WTC11 (cell line): ENCODE data around the gene ADAM30. TPM values are rescaled to one million over a fixed set of nuclear protein-coding genes. Genes with fewer than 3 reads are reported as not detected.

Source experiments
- ATAC-seq: fragments of 200-7000 bp; cut with Tn5 transposase; 2 replicates; pipeline ENCODE4 v1.10.0; 2021; ENCODE audit warnings: mild to moderate bottlenecking, moderate library complexity
- CTCF ChIA-PET: fragments of 300-600 bp; sonication (Branson Sonifier 250); formaldehyde crosslinking; loops from one replicate; lab custom pipeline; 2021; ENCODE audit warnings: antibody characterized with exemption; lab: Charles Lee
- POLR2A ChIA-PET: fragments of 350-600 bp; sonication (Branson Sonifier 250); formaldehyde crosslinking; loops from one replicate; lab custom pipeline; 2021; ENCODE audit warnings: antibody characterized with exemption; lab: Charles Lee
- DNase-seq: peaks from one replicate; pipeline ENCODE4 v3.0.0; 2021; ENCODE audit warnings: low spot score
- H3K27ac Mint-ChIP-seq: 2 replicates; pipeline ENCODE4 v1.8.0; 2021; ENCODE audit warnings: mixed read lengths
- H3K27me3 Mint-ChIP-seq: 2 replicates; pipeline ENCODE4 v1.8.0; 2021; ENCODE audit warnings: low read depth, mild to moderate bottlenecking, moderate library complexity, mixed read lengths
- H3K36me3 Mint-ChIP-seq: 2 replicates; pipeline ENCODE4 v1.8.0; 2021; ENCODE audit warnings: mixed read lengths
- H3K4me1 Mint-ChIP-seq: 2 replicates; pipeline ENCODE4 v1.8.0; 2022; ENCODE audit warnings: mixed read lengths
- H3K4me3 Mint-ChIP-seq: 2 replicates; pipeline ENCODE4 v1.8.0; 2021; ENCODE audit warnings: mild to moderate bottlenecking, moderate library complexity, mixed read lengths
- H3K9me3 Mint-ChIP-seq: 2 replicates; pipeline ENCODE4 v1.8.0; 2021; ENCODE audit warnings: mixed read lengths
- AFF4 ChIP-seq: sonication (generic); formaldehyde crosslinking; IDR thresholded peaks from 2 replicates; pipeline ENCODE4 v1.8.1; 2023; ENCODE audit warnings: mild to moderate bottlenecking, missing genetic modification reagents, borderline replicate concordance
- ATF1 ChIP-seq: sonication (generic); formaldehyde crosslinking; IDR thresholded peaks from 2 replicates; pipeline ENCODE4 v1.8.1; 2023; ENCODE audit warnings: mild to moderate bottlenecking, moderate library complexity, missing genetic modification reagents
- CREM ChIP-seq: sonication (generic); formaldehyde crosslinking; IDR thresholded peaks from 2 replicates; pipeline ENCODE4 v1.8.1; 2022; ENCODE audit warnings: mild to moderate bottlenecking, missing genetic modification reagents, moderate library complexity
- E2F1 ChIP-seq: sonication (generic); formaldehyde crosslinking; IDR thresholded peaks from 2 replicates; pipeline ENCODE4 v1.8.0; 2022; ENCODE audit warnings: mild to moderate bottlenecking, missing genetic modification reagents
- E2F5 ChIP-seq: sonication (generic); formaldehyde crosslinking; IDR thresholded peaks from 2 replicates; pipeline ENCODE4 v1.8.1; 2022; ENCODE audit warnings: mild to moderate bottlenecking, moderate library complexity, missing genetic modification reagents
- ERG ChIP-seq: fragments of 250-450 bp; sonication (Bioruptor Pico); IDR thresholded peaks from 2 replicates; pipeline ENCODE4 v1.8.0; 2021; ENCODE audit warnings: mild to moderate bottlenecking
- ESRRA ChIP-seq: sonication (generic); formaldehyde crosslinking; IDR thresholded peaks from 2 replicates; pipeline ENCODE4 v1.8.1; 2022; ENCODE audit warnings: mild to moderate bottlenecking, missing genetic modification reagents, borderline replicate concordance
- PRDM15 ChIP-seq: sonication (generic); formaldehyde crosslinking; IDR thresholded peaks from 2 replicates; pipeline ENCODE4 v1.8.0; 2022; ENCODE audit warnings: missing genetic modification reagents
- SMAD3 ChIP-seq: sonication (generic); formaldehyde crosslinking; IDR thresholded peaks from 2 replicates; pipeline ENCODE4 v1.8.0; 2022; ENCODE audit warnings: missing genetic modification reagents, mild to moderate bottlenecking, borderline replicate concordance
- ZNF121 ChIP-seq: sonication (generic); formaldehyde crosslinking; IDR thresholded peaks from 2 replicates; pipeline ENCODE4 v1.8.0; 2023; ENCODE audit warnings: missing genetic modification reagents
- ZNF317 ChIP-seq: sonication (generic); formaldehyde crosslinking; IDR thresholded peaks from 2 replicates; pipeline ENCODE4 v1.8.1; 2023; ENCODE audit warnings: low read depth, mild to moderate bottlenecking, moderate library complexity, missing genetic modification reagents, borderline replicate concordance
- ZNF396 ChIP-seq: fragments of 250-450 bp; sonication (Bioruptor Pico); IDR thresholded peaks from 2 replicates; pipeline ENCODE4 v1.8.0; 2021; ENCODE audit warnings: mild to moderate bottlenecking, moderate library complexity, borderline replicate concordance
- ZNF416 ChIP-seq: fragments of 250-450 bp; sonication (Bioruptor Pico); IDR thresholded peaks from 2 replicates; pipeline ENCODE4 v1.9.0; 2021; ENCODE audit warnings: mild to moderate bottlenecking, inconsistent platforms
- total RNA-seq: library from RNA; stranded (reverse); gene quantifications from 3 replicates; pipeline ENCODE4 v1.2.3, GENCODE V29; 2021
- TF ChIP-seq, protein P1 (sequence below): sonication (generic); formaldehyde crosslinking; IDR thresholded peaks from 2 replicates; pipeline ENCODE4 v1.8.1; 2023; ENCODE audit warnings: mild to moderate bottlenecking, missing genetic modification reagents, moderate library complexity
- TF ChIP-seq, protein P2 (sequence below): sonication (generic); formaldehyde crosslinking; IDR thresholded peaks from 2 replicates; pipeline ENCODE4 v1.8.0; 2023; ENCODE audit warnings: missing genetic modification reagents, mild to moderate bottlenecking, borderline replicate concordance
- TF ChIP-seq, protein P3 (sequence below): sonication (generic); formaldehyde crosslinking; IDR thresholded peaks from 2 replicates; pipeline ENCODE4 v1.8.1; 2022; ENCODE audit warnings: missing genetic modification reagents, borderline replicate concordance
- TF ChIP-seq, protein P4 (sequence below): sonication (generic); formaldehyde crosslinking; IDR thresholded peaks from 2 replicates; pipeline ENCODE4 v1.8.0; 2022; ENCODE audit warnings: mild to moderate bottlenecking, missing genetic modification reagents

The ADAM30 gene
- total RNA-seq, 1 experiment from 2014 or later, result not detected

DNA sequence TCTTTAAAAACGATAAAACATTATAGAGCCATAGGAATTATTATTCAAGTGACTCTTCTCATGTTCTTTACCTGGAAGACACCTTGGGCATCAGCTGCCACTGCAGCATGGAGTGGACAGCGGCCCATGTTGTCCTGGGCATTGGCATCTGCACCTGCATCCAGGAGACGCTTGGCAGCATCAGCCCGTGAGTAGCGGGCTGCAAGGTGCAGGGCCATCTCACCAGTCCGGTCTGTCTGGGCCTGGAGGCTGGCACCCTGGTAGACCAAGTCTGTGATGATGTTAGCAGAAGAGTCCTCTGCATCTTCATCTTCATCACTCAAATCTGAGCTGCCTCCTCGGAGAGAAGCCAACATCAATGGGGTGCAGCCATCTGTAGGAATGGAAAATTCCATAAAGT, 22.9 kb upstream of the ADAM30 start (continued):
- TF ChIP-seq ESRRA (CRISPR knock-in tag) (no peak), ZNF416 (CRISPR knock-in tag) (no peak)
- TF ChIP-seq, all 79 proteins: peak for 0

GRCh38 chr1:119918301-119918700, 22.0 kb upstream of the ADAM30 start:
- TF ChIP-seq ERG (CRISPR knock-in tag) (no peak), AFF4 (CRISPR knock-in tag) (no peak), SMAD3 (CRISPR knock-in tag) (no peak), ZNF121 (CRISPR knock-in tag) (no peak), PRDM15 (no peak), E2F5 (CRISPR knock-in tag) (no peak), ZNF317 (CRISPR knock-in tag) (no peak), ATF1 (CRISPR knock-in tag) (no peak), CREM (CRISPR knock-in tag) (no peak), E2F1 (CRISPR knock-in tag) (no peak), ZNF396 (CRISPR knock-in tag) (no peak)
- TF ChIP-seq, protein P1, sequence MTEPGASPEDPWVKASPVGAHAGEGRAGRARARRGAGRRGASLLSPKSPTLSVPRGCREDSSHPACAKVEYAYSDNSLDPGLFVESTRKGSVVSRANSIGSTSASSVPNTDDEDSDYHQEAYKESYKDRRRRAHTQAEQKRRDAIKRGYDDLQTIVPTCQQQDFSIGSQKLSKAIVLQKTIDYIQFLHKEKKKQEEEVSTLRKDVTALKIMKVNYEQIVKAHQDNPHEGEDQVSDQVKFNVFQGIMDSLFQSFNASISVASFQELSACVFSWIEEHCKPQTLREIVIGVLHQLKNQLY (CRISPR knock-in tag), result no peak
- TF ChIP-seq, protein P2, sequence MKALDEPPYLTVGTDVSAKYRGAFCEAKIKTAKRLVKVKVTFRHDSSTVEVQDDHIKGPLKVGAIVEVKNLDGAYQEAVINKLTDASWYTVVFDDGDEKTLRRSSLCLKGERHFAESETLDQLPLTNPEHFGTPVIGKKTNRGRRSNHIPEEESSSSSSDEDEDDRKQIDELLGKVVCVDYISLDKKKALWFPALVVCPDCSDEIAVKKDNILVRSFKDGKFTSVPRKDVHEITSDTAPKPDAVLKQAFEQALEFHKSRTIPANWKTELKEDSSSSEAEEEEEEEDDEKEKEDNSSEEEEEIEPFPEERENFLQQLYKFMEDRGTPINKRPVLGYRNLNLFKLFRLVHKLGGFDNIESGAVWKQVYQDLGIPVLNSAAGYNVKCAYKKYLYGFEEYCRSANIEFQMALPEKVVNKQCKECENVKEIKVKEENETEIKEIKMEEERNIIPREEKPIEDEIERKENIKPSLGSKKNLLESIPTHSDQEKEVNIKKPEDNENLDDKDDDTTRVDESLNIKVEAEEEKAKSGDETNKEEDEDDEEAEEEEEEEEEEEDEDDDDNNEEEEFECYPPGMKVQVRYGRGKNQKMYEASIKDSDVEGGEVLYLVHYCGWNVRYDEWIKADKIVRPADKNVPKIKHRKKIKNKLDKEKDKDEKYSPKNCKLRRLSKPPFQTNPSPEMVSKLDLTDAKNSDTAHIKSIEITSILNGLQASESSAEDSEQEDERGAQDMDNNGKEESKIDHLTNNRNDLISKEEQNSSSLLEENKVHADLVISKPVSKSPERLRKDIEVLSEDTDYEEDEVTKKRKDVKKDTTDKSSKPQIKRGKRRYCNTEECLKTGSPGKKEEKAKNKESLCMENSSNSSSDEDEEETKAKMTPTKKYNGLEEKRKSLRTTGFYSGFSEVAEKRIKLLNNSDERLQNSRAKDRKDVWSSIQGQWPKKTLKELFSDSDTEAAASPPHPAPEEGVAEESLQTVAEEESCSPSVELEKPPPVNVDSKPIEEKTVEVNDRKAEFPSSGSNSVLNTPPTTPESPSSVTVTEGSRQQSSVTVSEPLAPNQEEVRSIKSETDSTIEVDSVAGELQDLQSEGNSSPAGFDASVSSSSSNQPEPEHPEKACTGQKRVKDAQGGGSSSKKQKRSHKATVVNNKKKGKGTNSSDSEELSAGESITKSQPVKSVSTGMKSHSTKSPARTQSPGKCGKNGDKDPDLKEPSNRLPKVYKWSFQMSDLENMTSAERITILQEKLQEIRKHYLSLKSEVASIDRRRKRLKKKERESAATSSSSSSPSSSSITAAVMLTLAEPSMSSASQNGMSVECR (CRISPR knock-in tag), result no peak
- TF ChIP-seq, protein P3, sequence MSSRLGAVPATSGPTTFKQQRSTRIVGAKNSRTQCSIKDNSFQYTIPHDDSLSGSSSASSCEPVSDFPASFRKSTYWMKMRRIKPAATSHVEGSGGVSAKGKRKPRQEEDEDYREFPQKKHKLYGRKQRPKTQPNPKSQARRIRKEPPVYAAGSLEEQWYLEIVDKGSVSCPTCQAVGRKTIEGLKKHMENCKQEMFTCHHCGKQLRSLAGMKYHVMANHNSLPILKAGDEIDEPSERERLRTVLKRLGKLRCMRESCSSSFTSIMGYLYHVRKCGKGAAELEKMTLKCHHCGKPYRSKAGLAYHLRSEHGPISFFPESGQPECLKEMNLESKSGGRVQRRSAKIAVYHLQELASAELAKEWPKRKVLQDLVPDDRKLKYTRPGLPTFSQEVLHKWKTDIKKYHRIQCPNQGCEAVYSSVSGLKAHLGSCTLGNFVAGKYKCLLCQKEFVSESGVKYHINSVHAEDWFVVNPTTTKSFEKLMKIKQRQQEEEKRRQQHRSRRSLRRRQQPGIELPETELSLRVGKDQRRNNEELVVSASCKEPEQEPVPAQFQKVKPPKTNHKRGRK, result no peak
- TF ChIP-seq, protein P4, sequence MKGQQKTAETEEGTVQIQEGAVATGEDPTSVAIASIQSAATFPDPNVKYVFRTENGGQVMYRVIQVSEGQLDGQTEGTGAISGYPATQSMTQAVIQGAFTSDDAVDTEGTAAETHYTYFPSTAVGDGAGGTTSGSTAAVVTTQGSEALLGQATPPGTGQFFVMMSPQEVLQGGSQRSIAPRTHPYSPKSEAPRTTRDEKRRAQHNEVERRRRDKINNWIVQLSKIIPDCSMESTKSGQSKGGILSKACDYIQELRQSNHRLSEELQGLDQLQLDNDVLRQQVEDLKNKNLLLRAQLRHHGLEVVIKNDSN (CRISPR knock-in tag), result no peak
- no peak for DNase-seq
- Mint-ChIP-seq H3K27me3 (no peaks in the 10 kb centered on the region), H3K4me1 (no peaks in the 10 kb centered on the region), H3K27ac (no peak overlapping the region), H3K4me3 (no peak overlapping the region), H3K36me3 (peaks cover 66% of the 10 kb centered on the region), H3K9me3 (no peaks in the 10 kb centered on the region)
- ChIA-PET POLR2A (no interaction called here), CTCF (interaction anchor here (1.5 kb wide), 1 partner anchor 22 kb away, joined by 4 read pairs; the partner anchor contains the start of gene ADAM30)
- ATAC-seq, result no peak
